ENCODE measurements around the gene ATRN. TPM values are rescaled to one million over a fixed set of nuclear protein-coding genes. Genes with fewer than 3 reads are reported as not detected.

ATRN gene
- polyA plus RNA-seq, 1 donor (not counting 4 experiments of a cell fraction or from before 2014, with no cell fraction given) = 49.9 TPM

DNA sequence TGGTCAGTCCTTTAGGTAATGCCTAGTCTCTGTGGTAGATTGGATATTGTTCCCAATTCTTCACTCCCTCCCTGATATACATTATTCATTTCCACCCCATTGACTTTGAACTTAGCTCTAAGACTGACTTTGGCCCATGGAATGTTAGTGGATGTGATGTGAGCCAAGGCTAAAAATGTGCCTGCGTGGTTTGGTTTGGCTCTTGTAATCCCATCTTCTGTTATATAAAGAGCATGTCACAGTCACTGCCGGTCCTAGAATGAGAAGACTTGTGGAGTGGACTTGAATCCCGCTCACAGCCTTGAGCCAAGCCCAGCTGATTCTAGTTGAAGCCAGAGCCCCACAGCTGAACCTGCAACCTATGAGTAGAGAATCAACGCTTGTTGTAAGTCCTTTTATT is 39.7 kb upstream of the ATRN start:
- Histone ChIP-seq H3K36me3 (ENCODE audit: control insufficient read depth in 2 of 2, extremely low read depth in 1 of 2, insufficient read depth in 2 of 2, low read length in 2 of 2) (no peaks in the 10 kb centered on the region), H2AFZ (ENCODE audit: control insufficient read depth, low read length) (no peak overlapping the region), H3K9ac (ENCODE audit: control insufficient read depth, extremely low read depth, insufficient read depth, low read length) (no peak overlapping the region), H3K4me1 (ENCODE audit: control insufficient read depth, extremely low read depth, insufficient read depth, low read length) (peaks cover 2% of the 10 kb centered on the region), H3K79me2 (ENCODE audit: control insufficient read depth, insufficient read depth, low read length) (no peaks in the 10 kb centered on the region), H3K9me1 (ENCODE audit: control insufficient read depth, extremely low read depth, insufficient read depth, low read length) (no peaks in the 10 kb centered on the region), H3K4me2 (ENCODE audit: control insufficient read depth, extremely low read depth, insufficient read depth, low read depth, low read length) (no peak overlapping the region), H3K4me3 (ENCODE audit: control insufficient read depth in 2 of 3, extremely low read depth in 1 of 3, insufficient read depth in 2 of 3, low read depth in 1 of 3, low read length in 3 of 3) (no peak overlapping the region), H4K20me1 (ENCODE audit: control insufficient read depth, extremely low read depth, insufficient read depth, low read length) (no peaks in the 10 kb centered on the region), H3K27ac (ENCODE audit: control insufficient read depth, insufficient read depth, low read length) (no peak overlapping the region), H3K9me3 (ENCODE audit: control insufficient read depth, low read depth, low read length) (no peaks in the 10 kb centered on the region), H3K27me3 (ENCODE audit: control insufficient read depth, extremely low read depth, insufficient read depth, low read length) (no peaks in the 10 kb centered on the region)
- FAIRE-seq (no peak), DNase-seq (ENCODE audit: low read depth, low spot score) (no peak)
- dilution Hi-C loops (cut with MboI; ENCODE audit: extremely low pct_ligation_motif_present, low sequenced_read_pairs) = no loop called here
- no peak for TF ChIP-seq EZH2 (IDR thresholded peaks at IDR 0.05; ENCODE audit: low read length)
- TF ChIP-seq, protein P1, sequence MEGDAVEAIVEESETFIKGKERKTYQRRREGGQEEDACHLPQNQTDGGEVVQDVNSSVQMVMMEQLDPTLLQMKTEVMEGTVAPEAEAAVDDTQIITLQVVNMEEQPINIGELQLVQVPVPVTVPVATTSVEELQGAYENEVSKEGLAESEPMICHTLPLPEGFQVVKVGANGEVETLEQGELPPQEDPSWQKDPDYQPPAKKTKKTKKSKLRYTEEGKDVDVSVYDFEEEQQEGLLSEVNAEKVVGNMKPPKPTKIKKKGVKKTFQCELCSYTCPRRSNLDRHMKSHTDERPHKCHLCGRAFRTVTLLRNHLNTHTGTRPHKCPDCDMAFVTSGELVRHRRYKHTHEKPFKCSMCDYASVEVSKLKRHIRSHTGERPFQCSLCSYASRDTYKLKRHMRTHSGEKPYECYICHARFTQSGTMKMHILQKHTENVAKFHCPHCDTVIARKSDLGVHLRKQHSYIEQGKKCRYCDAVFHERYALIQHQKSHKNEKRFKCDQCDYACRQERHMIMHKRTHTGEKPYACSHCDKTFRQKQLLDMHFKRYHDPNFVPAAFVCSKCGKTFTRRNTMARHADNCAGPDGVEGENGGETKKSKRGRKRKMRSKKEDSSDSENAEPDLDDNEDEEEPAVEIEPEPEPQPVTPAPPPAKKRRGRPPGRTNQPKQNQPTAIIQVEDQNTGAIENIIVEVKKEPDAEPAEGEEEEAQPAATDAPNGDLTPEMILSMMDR (optimal IDR thresholded peaks at IDR 0.05 in 1 of 3, IDR thresholded peaks at IDR 0.05 in 1 of 3, conservative IDR thresholded peaks at IDR 0.05 in 1 of 3; ENCODE audit: extremely low read depth in 1 of 3, insufficient read depth in 2 of 3, low read length in 3 of 3) = no peak

DNA sequence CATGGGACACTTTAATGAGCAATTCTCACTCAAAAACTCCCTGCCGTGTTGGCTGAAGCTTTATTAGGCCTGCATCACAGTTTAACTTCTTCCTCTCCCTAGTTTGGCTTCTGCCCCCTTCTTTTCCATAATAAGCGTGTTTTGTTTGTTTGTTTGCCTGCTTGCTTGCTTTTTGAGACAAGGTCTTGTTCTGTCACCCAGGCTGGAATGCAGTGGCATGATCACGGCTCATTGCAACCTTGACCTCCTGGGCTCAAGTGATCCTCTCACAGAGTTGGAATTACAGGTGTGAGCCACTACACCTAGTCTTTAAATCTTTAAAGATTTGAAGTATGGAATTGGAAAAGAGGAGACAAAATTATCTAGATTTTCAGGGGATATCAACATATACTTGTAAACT is 38.0 kb upstream of the ATRN start:
- DNase-seq (ENCODE audit: low read depth, low spot score) = no peak
- Histone ChIP-seq H3K36me3 (ENCODE audit: control insufficient read depth in 2 of 2, extremely low read depth in 1 of 2, insufficient read depth in 2 of 2, low read length in 2 of 2) (no peaks in the 10 kb centered on the region), H3K4me3 (ENCODE audit: control insufficient read depth in 2 of 3, extremely low read depth in 1 of 3, insufficient read depth in 2 of 3, low read depth in 1 of 3, low read length in 3 of 3) (no peak overlapping the region), H3K9ac (ENCODE audit: control insufficient read depth, extremely low read depth, insufficient read depth, low read length) (no peak overlapping the region), H3K9me1 (ENCODE audit: control insufficient read depth, extremely low read depth, insufficient read depth, low read length) (no peaks in the 10 kb centered on the region), H3K9me3 (ENCODE audit: control insufficient read depth, low read depth, low read length) (no peaks in the 10 kb centered on the region), H3K27me3 (ENCODE audit: control insufficient read depth, extremely low read depth, insufficient read depth, low read length) (no peaks in the 10 kb centered on the region), H3K27ac (ENCODE audit: control insufficient read depth, insufficient read depth, low read length) (no peak overlapping the region), H4K20me1 (ENCODE audit: control insufficient read depth, extremely low read depth, insufficient read depth, low read length) (no peaks in the 10 kb centered on the region), H3K4me2 (ENCODE audit: control insufficient read depth, extremely low read depth, insufficient read depth, low read depth, low read length) (no peak overlapping the region), H3K4me1 (ENCODE audit: control insufficient read depth, extremely low read depth, insufficient read depth, low read length) (peaks cover 2% of the 10 kb centered on the region), H3K79me2 (ENCODE audit: control insufficient read depth, insufficient read depth, low read length) (no peaks in the 10 kb centered on the region), H2AFZ (ENCODE audit: control insufficient read depth, low read length) (no peak overlapping the region)
- no peak for FAIRE-seq
- dilution Hi-C loops (cut with MboI; ENCODE audit: extremely low pct_ligation_motif_present, low sequenced_read_pairs) = no loop called here
- TF ChIP-seq, protein P1 (optimal IDR thresholded peaks at IDR 0.05 in 1 of 3, IDR thresholded peaks at IDR 0.05 in 1 of 3, conservative IDR thresholded peaks at IDR 0.05 in 1 of 3; ENCODE audit: extremely low read depth in 1 of 3, insufficient read depth in 2 of 3, low read length in 3 of 3) = no peak
- no peak for TF ChIP-seq EZH2 (IDR thresholded peaks at IDR 0.05; ENCODE audit: low read length)

Measured in keratinocyte (primary cell).